ENCODE results near the gene POR. TPM values are rescaled to one million over a fixed set of nuclear protein-coding genes. Genes with fewer than 3 reads are reported as not detected.

POR gene
- total RNA-seq, 2 experiments from 2014 or later: 22.8 to 25.2 TPM

GRCh38 chr7:75958802-75959543 lies 44.0 kb downstream of the POR start:
- POLR2A ChIA-PET: no interaction called here

GRCh38 chr7:75960372-75960771 lies 45.4 kb downstream of the POR start:
- Mint-ChIP-seq H3K4me1 (ENCODE audit: low read depth) (no peaks in the 10 kb centered on the region), H3K36me3 (ENCODE audit: low read depth) (peaks cover 9% of the 10 kb centered on the region), H3K9me3 (no peaks in the 10 kb centered on the region), H3K4me3 (no peak overlapping the region), H3K27me3 (no peaks in the 10 kb centered on the region), H3K27ac (no peak overlapping the region)
- no peak for ATAC-seq
- TF ChIP-seq CTCF (IDR thresholded peaks at IDR 0.05): no peak
- ChIA-PET CTCF (no interaction called here), POLR2A (no interaction called here)
- intact Hi-C loops (cut with micrococcal nuclease): no loop called here
- no peak for DNase-seq

More at GRCh38 chr7:75958802-75959543, 44.0 kb downstream of the POR start:
- intact Hi-C loops (cut with micrococcal nuclease): no loop called here
- Mint-ChIP-seq H3K27me3 (no peaks in the 10 kb centered on the region), H3K9me3 (no peaks in the 10 kb centered on the region), H3K4me3 (no peak overlapping the region), H3K4me1 (ENCODE audit: low read depth) (no peaks in the 10 kb centered on the region), H3K36me3 (ENCODE audit: low read depth) (peaks cover 9% of the 10 kb centered on the region), H3K27ac (no peak overlapping the region)
- TF ChIP-seq CTCF (IDR thresholded peaks at IDR 0.05): no peak
- CTCF ChIA-PET: no interaction called here
- DNase-seq (no peak), ATAC-seq (no peak)

GRCh38 chr7:75961218-75961617 lies 46.3 kb downstream of the POR start:
- CTCF ChIA-PET: no interaction called here
- intact Hi-C loops (cut with micrococcal nuclease): no loop called here
- H3K27me3 Mint-ChIP-seq: no peaks in the 10 kb centered on the region

GRCh38 chr7:75962607-75963380 lies 47.8 kb downstream of the POR start:
- DNase-seq: no peak
- no peak overlapping the region for H3K4me3 Mint-ChIP-seq
- no peaks in the 10 kb centered on the region for H3K27me3 Mint-ChIP-seq
- POLR2A ChIA-PET: no interaction called here
- intact Hi-C loops (cut with micrococcal nuclease): no loop called here
- peaks cover 1% of the 10 kb centered on the region for H3K36me3 Mint-ChIP-seq (ENCODE audit: low read depth)
- H3K27ac Mint-ChIP-seq: no peak overlapping the region
- CTCF ChIA-PET: no interaction called here
- no peak for ATAC-seq
- TF ChIP-seq CTCF (IDR thresholded peaks at IDR 0.05): no peak
- H3K9me3 Mint-ChIP-seq: no peaks in the 10 kb centered on the region
- no peaks in the 10 kb centered on the region for H3K4me1 Mint-ChIP-seq (ENCODE audit: low read depth)

More at GRCh38 chr7:75961218-75961617, 46.3 kb downstream of the POR start:
- no peak overlapping the region for H3K4me3 Mint-ChIP-seq
- H3K4me1 Mint-ChIP-seq (ENCODE audit: low read depth): no peaks in the 10 kb centered on the region
- H3K9me3 Mint-ChIP-seq: no peaks in the 10 kb centered on the region
- H3K36me3 Mint-ChIP-seq (ENCODE audit: low read depth): peaks cover 5% of the 10 kb centered on the region
- ATAC-seq (no peak), DNase-seq (no peak)
- no peak for TF ChIP-seq CTCF (IDR thresholded peaks at IDR 0.05)
- no peak overlapping the region for H3K27ac Mint-ChIP-seq
- POLR2A ChIA-PET: no interaction called here

- POLR2A ChIA-PET: no interaction called here
- CTCF ChIA-PET: interaction anchor here (1.5 kb wide), 1 partner anchor 57 kb away, joined by 5 read pairs; no protein-coding TSS in a partner anchor
- Mint-ChIP-seq H3K27ac (no peak overlapping the region), H3K9me3 (no peaks in the 10 kb centered on the region), H3K36me3 (ENCODE audit: low read depth) (no peaks in the 10 kb centered on the region), H3K4me1 (ENCODE audit: low read depth) (no peaks in the 10 kb centered on the region), H3K4me3 (no peak overlapping the region), H3K27me3 (no peaks in the 10 kb centered on the region)
- intact Hi-C loops (cut with micrococcal nuclease): no loop called here
- TF ChIP-seq CTCF (IDR thresholded peaks at IDR 0.05): no peak
- no peak for ATAC-seq
- DNase-seq: no peak
These were observed 48.5 kb downstream of the POR start for GRCh38 chr7:75963381-75963995.

Measured in activated CD8-positive, alpha-beta T cell treated with anti-CD3 and anti-CD28 coated beads for 36 hours (primary cell).